ENCODE data around the gene LAMB1.

- TF ChIP-seq CTCF (IDR thresholded peaks at IDR 0.05; ENCODE audit: poor library complexity, severe bottlenecking) (no peak), EZH2 (IDR thresholded peaks at IDR 0.05; ENCODE audit: borderline replicate concordance, insufficient read depth, low read length, poor library complexity, severe bottlenecking) (no peak), EP300 (conservative IDR thresholded peaks at IDR 0.05; ENCODE audit: poor library complexity, severe bottlenecking) (no peak), TAF1 (IDR thresholded peaks at IDR 0.05; ENCODE audit: low read depth) (no peak), POLR2AphosphoS5 (IDR thresholded peaks at IDR 0.05) (no peak), SMC3 (conservative IDR thresholded peaks at IDR 0.05; ENCODE audit: poor library complexity) (no peak), MXI1 (conservative IDR thresholded peaks at IDR 0.05; ENCODE audit: poor library complexity, severe bottlenecking) (no peak), RAD21 (conservative IDR thresholded peaks at IDR 0.05) (no peak)
- TF ChIP-seq, protein P1, sequence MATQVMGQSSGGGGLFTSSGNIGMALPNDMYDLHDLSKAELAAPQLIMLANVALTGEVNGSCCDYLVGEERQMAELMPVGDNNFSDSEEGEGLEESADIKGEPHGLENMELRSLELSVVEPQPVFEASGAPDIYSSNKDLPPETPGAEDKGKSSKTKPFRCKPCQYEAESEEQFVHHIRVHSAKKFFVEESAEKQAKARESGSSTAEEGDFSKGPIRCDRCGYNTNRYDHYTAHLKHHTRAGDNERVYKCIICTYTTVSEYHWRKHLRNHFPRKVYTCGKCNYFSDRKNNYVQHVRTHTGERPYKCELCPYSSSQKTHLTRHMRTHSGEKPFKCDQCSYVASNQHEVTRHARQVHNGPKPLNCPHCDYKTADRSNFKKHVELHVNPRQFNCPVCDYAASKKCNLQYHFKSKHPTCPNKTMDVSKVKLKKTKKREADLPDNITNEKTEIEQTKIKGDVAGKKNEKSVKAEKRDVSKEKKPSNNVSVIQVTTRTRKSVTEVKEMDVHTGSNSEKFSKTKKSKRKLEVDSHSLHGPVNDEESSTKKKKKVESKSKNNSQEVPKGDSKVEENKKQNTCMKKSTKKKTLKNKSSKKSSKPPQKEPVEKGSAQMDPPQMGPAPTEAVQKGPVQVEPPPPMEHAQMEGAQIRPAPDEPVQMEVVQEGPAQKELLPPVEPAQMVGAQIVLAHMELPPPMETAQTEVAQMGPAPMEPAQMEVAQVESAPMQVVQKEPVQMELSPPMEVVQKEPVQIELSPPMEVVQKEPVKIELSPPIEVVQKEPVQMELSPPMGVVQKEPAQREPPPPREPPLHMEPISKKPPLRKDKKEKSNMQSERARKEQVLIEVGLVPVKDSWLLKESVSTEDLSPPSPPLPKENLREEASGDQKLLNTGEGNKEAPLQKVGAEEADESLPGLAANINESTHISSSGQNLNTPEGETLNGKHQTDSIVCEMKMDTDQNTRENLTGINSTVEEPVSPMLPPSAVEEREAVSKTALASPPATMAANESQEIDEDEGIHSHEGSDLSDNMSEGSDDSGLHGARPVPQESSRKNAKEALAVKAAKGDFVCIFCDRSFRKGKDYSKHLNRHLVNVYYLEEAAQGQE (IDR thresholded peaks at IDR 0.05; ENCODE audit: borderline replicate concordance): no peak
Observed at GRCh38 chr7:107960272-107960671, 42.7 kb downstream of the LAMB1 start.

All from neural cell (in vitro differentiated cells).